ENCODE measurements around the gene COL17A1. TPM values are rescaled to one million over a fixed set of nuclear protein-coding genes. Genes with fewer than 3 reads are reported as not detected.
A peak's percentile ranks its signal among the peaks of the same experiment; 100 is the strongest.

Gene COL17A1
- total and polyA plus RNA-seq, 2 experiments from 2014 or later: 1.1 to 1.3 TPM

DNA sequence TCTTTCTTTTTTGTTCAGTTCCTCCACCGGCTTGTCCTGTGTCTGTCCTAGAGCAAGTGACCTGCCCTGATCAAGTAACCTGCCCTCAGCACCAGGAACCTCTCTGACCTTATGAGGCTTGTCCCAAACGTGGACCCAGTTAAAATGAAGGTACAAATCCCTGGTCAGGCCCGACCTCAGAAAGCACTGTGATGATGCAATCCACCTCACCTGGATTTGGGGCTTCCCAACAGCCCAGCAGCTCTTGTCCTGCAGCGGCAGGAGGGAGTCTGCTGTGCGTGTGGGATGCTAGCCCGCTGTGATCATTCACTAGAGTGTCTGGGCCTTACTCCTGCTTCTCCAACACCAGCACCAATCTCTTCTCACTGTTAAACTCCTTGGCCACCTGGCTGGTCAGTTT is 11.2 kb downstream of the COL17A1 start:
- H3K4me1 Mint-ChIP-seq: no peaks in the 10 kb centered on the region
- Histone ChIP-seq H3K4me1 (ENCODE audit: insufficient read depth) (peaks cover 11% of the 10 kb centered on the region; the same call in 1 of the 2 replicates), H3K27me3 (ENCODE audit: insufficient read depth) (no peaks in the 10 kb centered on the region), H2AFZ (0 out of 2 replicates have a peak overlapping the region, but pooled peaks have one; percentile 23), H3K4me2 (no peak overlapping the region), H3K4me3 (no peak overlapping the region), H3K36me3 (ENCODE audit: insufficient read depth) (no peaks in the 10 kb centered on the region; the same call in 1 of the 2 replicates), H3K9me2 (ENCODE audit: insufficient read depth) (peaks cover 14% of the 10 kb centered on the region), H4K20me1 (replicated peaks; ENCODE audit: insufficient read depth) (no peaks in the 10 kb centered on the region), H3F3A (replicated peaks; ENCODE audit: low read depth) (no peaks in the 10 kb centered on the region), H3K79me2 (replicated peaks; ENCODE audit: insufficient read depth) (no peaks in the 10 kb centered on the region), H3K27ac (ENCODE audit: low read depth) (no peak overlapping the region)
- DNase-seq (ENCODE audit: low spot score) (no peak), ATAC-seq (no peak)
- H3K27me3 Mint-ChIP-seq (ENCODE audit: insufficient read depth, low read depth, poor library complexity): peaks cover 3% of the 10 kb centered on the region
- H3K27ac Mint-ChIP-seq: no peak overlapping the region
- no peaks in the 10 kb centered on the region for H3K9me3 Mint-ChIP-seq
- no peak for TF ChIP-seq ZNF114 (CRISPR knock-in tag; IDR thresholded peaks at IDR 0.05)
- H3K4me3 Mint-ChIP-seq: no peak overlapping the region
- no peaks in the 10 kb centered on the region for H3K36me3 Mint-ChIP-seq (ENCODE audit: low read depth)

DNA sequence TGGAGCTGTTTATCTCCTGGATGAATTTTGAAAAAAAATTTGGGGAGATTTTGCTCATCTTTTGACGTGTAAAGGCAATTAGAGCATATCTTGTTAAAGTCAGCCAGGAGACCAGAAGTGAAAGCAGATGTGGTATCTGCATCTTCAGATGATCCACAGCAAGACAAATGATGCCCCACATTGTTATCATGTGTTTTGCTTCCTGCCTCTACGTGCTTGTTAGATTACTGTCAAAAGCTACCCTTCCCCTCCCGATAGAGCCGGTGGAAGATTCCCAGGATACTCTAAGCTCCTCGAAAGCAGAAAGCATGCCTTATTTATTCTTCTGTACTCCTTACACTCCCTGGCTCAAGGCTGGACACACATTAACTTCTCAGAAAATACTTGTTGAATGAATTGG is 12.9 kb downstream of the COL17A1 start:
- no peak for TF ChIP-seq JUNB (IDR thresholded peaks at IDR 0.05; ENCODE audit: unreplicated experiment)
- TF ChIP-seq, protein P1, sequence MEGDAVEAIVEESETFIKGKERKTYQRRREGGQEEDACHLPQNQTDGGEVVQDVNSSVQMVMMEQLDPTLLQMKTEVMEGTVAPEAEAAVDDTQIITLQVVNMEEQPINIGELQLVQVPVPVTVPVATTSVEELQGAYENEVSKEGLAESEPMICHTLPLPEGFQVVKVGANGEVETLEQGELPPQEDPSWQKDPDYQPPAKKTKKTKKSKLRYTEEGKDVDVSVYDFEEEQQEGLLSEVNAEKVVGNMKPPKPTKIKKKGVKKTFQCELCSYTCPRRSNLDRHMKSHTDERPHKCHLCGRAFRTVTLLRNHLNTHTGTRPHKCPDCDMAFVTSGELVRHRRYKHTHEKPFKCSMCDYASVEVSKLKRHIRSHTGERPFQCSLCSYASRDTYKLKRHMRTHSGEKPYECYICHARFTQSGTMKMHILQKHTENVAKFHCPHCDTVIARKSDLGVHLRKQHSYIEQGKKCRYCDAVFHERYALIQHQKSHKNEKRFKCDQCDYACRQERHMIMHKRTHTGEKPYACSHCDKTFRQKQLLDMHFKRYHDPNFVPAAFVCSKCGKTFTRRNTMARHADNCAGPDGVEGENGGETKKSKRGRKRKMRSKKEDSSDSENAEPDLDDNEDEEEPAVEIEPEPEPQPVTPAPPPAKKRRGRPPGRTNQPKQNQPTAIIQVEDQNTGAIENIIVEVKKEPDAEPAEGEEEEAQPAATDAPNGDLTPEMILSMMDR (conservative IDR thresholded peaks at IDR 0.05; ENCODE audit: low read depth in 2 of 2): no peak
- TF ChIP-seq CREB1 (CRISPR knock-in tag; IDR thresholded peaks at IDR 0.05; ENCODE audit: low read depth): no peak
- TF ChIP-seq ZNF114 (CRISPR knock-in tag; IDR thresholded peaks at IDR 0.05): no peak
- TF ChIP-seq STAT1 (IDR thresholded peaks at IDR 0.05; ENCODE audit: unreplicated experiment): no peak
- TF ChIP-seq POLR2AphosphoS5 (IDR thresholded peaks at IDR 0.05; ENCODE audit: low read depth): no peak
- Mint-ChIP-seq H3K27me3 (ENCODE audit: insufficient read depth, low read depth, poor library complexity) (peaks cover 3% of the 10 kb centered on the region), H3K36me3 (ENCODE audit: low read depth) (no peaks in the 10 kb centered on the region), H3K27ac (no peak overlapping the region), H3K4me3 (no peak overlapping the region), H3K9me3 (no peaks in the 10 kb centered on the region), H3K4me1 (peaks cover 11% of the 10 kb centered on the region)
- Histone ChIP-seq H3K27ac (ENCODE audit: low read depth) (no peak overlapping the region), H3K27me3 (ENCODE audit: insufficient read depth) (no peaks in the 10 kb centered on the region), H3K4me3 (no peak overlapping the region), H2AFZ (no peak overlapping the region), H3K9me2 (ENCODE audit: insufficient read depth) (peaks cover 14% of the 10 kb centered on the region), H3K4me1 (ENCODE audit: insufficient read depth) (peaks cover 17% of the 10 kb centered on the region), H3F3A (replicated peaks; ENCODE audit: low read depth) (no peaks in the 10 kb centered on the region), H3K79me2 (replicated peaks; ENCODE audit: insufficient read depth) (no peaks in the 10 kb centered on the region), H3K36me3 (ENCODE audit: insufficient read depth) (no peaks in the 10 kb centered on the region; the same call in 1 of the 2 replicates), H4K20me1 (replicated peaks; ENCODE audit: insufficient read depth) (no peaks in the 10 kb centered on the region), H3K4me2 (no peak overlapping the region)
- DNase-seq (ENCODE audit: low spot score) (no peak), ATAC-seq (no peak)

DNA sequence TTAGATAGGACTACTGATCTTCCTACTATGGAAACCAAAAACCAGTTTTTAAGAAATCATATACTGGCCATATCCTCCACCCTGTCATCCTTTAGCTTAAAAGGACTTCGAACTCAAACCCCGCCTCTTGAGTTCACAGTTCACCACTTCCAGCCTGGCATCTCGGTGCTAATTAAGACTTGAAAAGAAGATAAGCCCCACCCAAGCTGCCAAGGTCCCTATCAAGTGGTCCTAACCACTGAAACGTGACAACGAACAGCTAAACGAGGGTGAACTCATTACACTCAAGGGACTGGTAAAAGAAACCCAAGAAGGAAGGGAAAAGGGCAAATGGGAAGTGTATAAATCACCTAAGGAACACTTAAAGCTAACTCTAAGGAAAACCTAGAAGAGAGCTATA is 16.1 kb downstream of the COL17A1 start:
- Mint-ChIP-seq H3K27ac (no peak overlapping the region), H3K36me3 (ENCODE audit: low read depth) (no peaks in the 10 kb centered on the region), H3K9me3 (no peaks in the 10 kb centered on the region), H3K4me1 (peaks cover 33% of the 10 kb centered on the region), H3K4me3 (no peak overlapping the region), H3K27me3 (ENCODE audit: insufficient read depth, low read depth, poor library complexity) (peaks cover 11% of the 10 kb centered on the region)
- DNase-seq (ENCODE audit: low spot score): no peak
- H3K79me2 ChIP-seq (replicated peaks; ENCODE audit: insufficient read depth): no peaks in the 10 kb centered on the region
- H3F3A ChIP-seq (replicated peaks; ENCODE audit: low read depth): no peaks in the 10 kb centered on the region
- H3K36me3 ChIP-seq (ENCODE audit: insufficient read depth): no peaks in the 10 kb centered on the region
- H3K27me3 ChIP-seq (ENCODE audit: insufficient read depth): no peaks in the 10 kb centered on the region
- peaks cover 11% of the 10 kb centered on the region; the same call in 1 of the 2 replicates for H3K9me2 ChIP-seq (ENCODE audit: insufficient read depth)
- peaks cover 32% of the 10 kb centered on the region for H3K4me1 ChIP-seq (ENCODE audit: insufficient read depth)
- H3K27ac ChIP-seq (ENCODE audit: low read depth): no peak overlapping the region
- no peak overlapping the region for H3K4me3 ChIP-seq
- H4K20me1 ChIP-seq (replicated peaks; ENCODE audit: insufficient read depth): no peaks in the 10 kb centered on the region
- ATAC-seq: no peak
- no peak overlapping the region for H3K4me2 ChIP-seq
- H2AFZ ChIP-seq: 0 out of 2 replicates have a peak overlapping the region, but pooled peaks have one; percentile 56
- TF ChIP-seq, protein P2, sequence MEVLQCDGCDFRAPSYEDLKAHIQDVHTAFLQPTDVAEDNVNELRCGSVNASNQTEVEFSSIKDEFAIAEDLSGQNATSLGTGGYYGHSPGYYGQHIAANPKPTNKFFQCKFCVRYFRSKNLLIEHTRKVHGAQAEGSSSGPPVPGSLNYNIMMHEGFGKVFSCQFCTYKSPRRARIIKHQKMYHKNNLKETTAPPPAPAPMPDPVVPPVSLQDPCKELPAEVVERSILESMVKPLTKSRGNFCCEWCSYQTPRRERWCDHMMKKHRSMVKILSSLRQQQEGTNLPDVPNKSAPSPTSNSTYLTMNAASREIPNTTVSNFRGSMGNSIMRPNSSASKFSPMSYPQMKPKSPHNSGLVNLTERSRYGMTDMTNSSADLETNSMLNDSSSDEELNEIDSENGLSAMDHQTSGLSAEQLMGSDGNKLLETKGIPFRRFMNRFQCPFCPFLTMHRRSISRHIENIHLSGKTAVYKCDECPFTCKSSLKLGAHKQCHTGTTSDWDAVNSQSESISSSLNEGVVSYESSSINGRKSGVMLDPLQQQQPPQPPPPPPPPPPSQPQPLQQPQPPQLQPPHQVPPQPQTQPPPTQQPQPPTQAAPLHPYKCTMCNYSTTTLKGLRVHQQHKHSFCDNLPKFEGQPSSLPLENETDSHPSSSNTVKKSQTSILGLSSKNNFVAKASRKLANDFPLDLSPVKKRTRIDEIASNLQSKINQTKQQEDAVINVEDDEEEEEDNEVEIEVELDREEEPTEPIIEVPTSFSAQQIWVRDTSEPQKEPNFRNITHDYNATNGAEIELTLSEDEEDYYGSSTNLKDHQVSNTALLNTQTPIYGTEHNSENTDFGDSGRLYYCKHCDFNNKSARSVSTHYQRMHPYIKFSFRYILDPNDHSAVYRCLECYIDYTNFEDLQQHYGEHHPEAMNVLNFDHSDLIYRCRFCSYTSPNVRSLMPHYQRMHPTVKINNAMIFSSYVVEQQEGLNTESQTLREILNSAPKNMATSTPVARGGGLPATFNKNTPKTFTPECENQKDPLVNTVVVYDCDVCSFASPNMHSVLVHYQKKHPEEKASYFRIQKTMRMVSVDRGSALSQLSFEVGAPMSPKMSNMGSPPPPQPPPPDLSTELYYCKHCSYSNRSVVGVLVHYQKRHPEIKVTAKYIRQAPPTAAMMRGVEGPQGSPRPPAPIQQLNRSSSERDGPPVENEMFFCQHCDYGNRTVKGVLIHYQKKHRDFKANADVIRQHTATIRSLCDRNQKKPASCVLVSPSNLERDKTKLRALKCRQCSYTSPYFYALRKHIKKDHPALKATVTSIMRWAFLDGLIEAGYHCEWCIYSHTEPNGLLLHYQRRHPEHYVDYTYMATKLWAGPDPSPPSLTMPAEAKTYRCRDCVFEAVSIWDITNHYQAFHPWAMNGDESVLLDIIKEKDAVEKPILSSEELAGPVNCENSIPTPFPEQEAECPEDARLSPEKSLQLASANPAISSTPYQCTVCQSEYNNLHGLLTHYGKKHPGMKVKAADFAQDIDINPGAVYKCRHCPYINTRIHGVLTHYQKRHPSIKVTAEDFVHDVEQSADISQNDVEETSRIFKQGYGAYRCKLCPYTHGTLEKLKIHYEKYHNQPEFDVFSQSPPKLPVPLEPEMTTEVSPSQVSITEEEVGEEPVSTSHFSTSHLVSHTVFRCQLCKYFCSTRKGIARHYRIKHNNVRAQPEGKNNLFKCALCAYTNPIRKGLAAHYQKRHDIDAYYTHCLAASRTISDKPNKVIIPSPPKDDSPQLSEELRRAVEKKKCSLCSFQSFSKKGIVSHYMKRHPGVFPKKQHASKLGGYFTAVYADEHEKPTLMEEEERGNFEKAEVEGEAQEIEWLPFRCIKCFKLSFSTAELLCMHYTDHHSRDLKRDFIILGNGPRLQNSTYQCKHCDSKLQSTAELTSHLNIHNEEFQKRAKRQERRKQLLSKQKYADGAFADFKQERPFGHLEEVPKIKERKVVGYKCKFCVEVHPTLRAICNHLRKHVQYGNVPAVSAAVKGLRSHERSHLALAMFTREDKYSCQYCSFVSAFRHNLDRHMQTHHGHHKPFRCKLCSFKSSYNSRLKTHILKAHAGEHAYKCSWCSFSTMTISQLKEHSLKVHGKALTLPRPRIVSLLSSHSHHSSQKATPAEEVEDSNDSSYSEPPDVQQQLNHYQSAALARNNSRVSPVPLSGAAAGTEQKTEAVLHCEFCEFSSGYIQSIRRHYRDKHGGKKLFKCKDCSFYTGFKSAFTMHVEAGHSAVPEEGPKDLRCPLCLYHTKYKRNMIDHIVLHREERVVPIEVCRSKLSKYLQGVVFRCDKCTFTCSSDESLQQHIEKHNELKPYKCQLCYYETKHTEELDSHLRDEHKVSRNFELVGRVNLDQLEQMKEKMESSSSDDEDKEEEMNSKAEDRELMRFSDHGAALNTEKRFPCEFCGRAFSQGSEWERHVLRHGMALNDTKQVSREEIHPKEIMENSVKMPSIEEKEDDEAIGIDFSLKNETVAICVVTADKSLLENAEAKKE (CRISPR knock-in tag; IDR thresholded peaks at IDR 0.05): no peak
- no peak for TF ChIP-seq ZNF331 (CRISPR knock-in tag; IDR thresholded peaks at IDR 0.05; ENCODE audit: low read depth)
